Smooth muscle cell (in vitro differentiated cells): ENCODE results near the gene CSAD. TPM values are rescaled to one million over a fixed set of nuclear protein-coding genes. Genes with fewer than 3 reads are reported as not detected.
"Not testable (repeated sequence)": the region's sequence is repeated elsewhere in the genome, so short reads cannot be mapped to it uniquely, and the experiment has no call there.

Source experiments
- DNase-seq: peaks from one replicate; lab custom pipeline; 2025; ENCODE audit not compliant: unreplicated experiment; lab: John Stamatoyannopoulos, UW
- H2AFZ ChIP-seq: fragments of 200-600 bp; sonication (generic); 2 replicates; pipeline ENCODE4 v1.6.0; 2016; ENCODE audit warnings: antibody characterized with exemption, low read depth, mild to moderate bottlenecking
- H3F3A ChIP-seq: fragments of 200-600 bp; sonication (generic); 2 replicates; pipeline ENCODE4 v1.6.0; 2017; ENCODE audit warnings: antibody characterized with exemption, low read depth
- H3K27ac ChIP-seq: fragments of 200-600 bp; sonication (generic); 2 replicates; pipeline ENCODE4 v1.5.1; 2016; ENCODE audit warnings: low read depth, mild to moderate bottlenecking
- H3K27me3 ChIP-seq: fragments of 200-600 bp; sonication (generic); 2 replicates; pipeline ENCODE4 v1.6.1; 2016; ENCODE audit warnings: low read depth, mild to moderate bottlenecking
- H3K36me3 ChIP-seq: fragments of 200-600 bp; sonication (generic); 2 replicates; pipeline ENCODE4 v1.5.1; 2016; ENCODE audit warnings: low read depth
- H3K4me1 ChIP-seq: fragments of 200-600 bp; sonication (generic); 2 replicates; pipeline ENCODE4 v1.5.1; 2016; ENCODE audit warnings: low read depth
- H3K4me2 ChIP-seq: fragments of 200-600 bp; sonication (generic); 2 replicates; pipeline ENCODE4 v1.6.0; 2016; ENCODE audit warnings: mild to moderate bottlenecking
- H3K4me3 ChIP-seq: fragments of 200-600 bp; sonication (generic); 2 replicates; pipeline ENCODE4 v1.5.1; 2016; ENCODE audit warnings: mild to moderate bottlenecking
- H3K79me2 ChIP-seq: fragments of 200-600 bp; sonication (generic); 2 replicates; pipeline ENCODE4 v1.6.0; 2016; ENCODE audit warnings: low read depth, mild to moderate bottlenecking
- H3K9ac ChIP-seq: fragments of 200-600 bp; sonication (generic); 2 replicates; pipeline ENCODE4 v1.6.0; 2016; ENCODE audit warnings: low read depth
- H3K9me3 ChIP-seq: fragments of 200-600 bp; sonication (generic); replicated peaks from 2 replicates; pipeline ENCODE4 v1.5.1; 2016; ENCODE audit warnings: low read depth
- H4K20me1 ChIP-seq: fragments of 200-600 bp; sonication (generic); 2 replicates; pipeline ENCODE4 v1.6.0; 2016; ENCODE audit warnings: low read depth
- WGBS: methylation state at CpG from one replicate; pipeline ENCODE4 v1.1.7; 2016; ENCODE audit warnings: low lambda C conversion rate; 5-methylcytosine and 5-hydroxymethylcytosine counted together
- polyA plus RNA-seq: library from polyadenylated mRNA; unstranded; fragments of >200 nt; fragmentation: Nextera tagmentation; extraction: Ambion mirVana; gene quantifications from 2 replicates; pipeline ENCODE4 v1.2.1, GENCODE V29; 2016
- total RNA-seq: library from RNA; depleted of rRNA; stranded (reverse); fragments of >200 nt; gene quantifications from 2 replicates; pipeline ENCODE4 v1.2.3, GENCODE V29; 2014
- TF ChIP-seq, protein P1 (sequence below): fragments of 200-600 bp; sonication (generic); IDR thresholded peaks from 2 replicates; pipeline ENCODE4 v1.5.1; 2017; ENCODE audit warnings: borderline replicate concordance, mild to moderate bottlenecking, antibody characterized with exemption; ENCODE audit not compliant: insufficient read depth, poor library complexity, severe bottlenecking

CSAD gene
- total and polyA plus RNA-seq, 2 experiments from 2014 or later: 4.8 to 10.6 TPM

DNA sequence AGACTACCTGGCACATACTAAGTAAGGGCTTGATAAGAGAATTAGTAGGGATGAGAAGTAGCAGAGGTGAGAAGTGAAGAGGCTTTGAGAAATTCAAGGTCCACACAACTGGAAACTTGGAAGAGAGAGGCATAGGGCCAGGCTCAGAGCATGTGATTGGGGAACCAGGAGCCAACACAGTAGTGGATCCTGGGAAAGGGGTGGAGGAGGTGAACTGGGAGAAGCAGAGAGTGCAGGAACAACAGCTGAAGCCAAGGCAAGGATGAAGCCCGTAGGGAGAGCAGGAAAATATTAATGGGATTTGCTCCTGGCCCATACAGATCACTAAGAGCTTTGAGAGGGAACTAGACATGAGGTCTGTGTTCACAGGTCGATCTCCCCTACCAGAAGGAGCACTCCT, 27.7 kb upstream of the CSAD start:
- no peak overlapping the region for H3K4me2 ChIP-seq
- H3K9ac ChIP-seq: no peak overlapping the region
- TF ChIP-seq, protein P1, sequence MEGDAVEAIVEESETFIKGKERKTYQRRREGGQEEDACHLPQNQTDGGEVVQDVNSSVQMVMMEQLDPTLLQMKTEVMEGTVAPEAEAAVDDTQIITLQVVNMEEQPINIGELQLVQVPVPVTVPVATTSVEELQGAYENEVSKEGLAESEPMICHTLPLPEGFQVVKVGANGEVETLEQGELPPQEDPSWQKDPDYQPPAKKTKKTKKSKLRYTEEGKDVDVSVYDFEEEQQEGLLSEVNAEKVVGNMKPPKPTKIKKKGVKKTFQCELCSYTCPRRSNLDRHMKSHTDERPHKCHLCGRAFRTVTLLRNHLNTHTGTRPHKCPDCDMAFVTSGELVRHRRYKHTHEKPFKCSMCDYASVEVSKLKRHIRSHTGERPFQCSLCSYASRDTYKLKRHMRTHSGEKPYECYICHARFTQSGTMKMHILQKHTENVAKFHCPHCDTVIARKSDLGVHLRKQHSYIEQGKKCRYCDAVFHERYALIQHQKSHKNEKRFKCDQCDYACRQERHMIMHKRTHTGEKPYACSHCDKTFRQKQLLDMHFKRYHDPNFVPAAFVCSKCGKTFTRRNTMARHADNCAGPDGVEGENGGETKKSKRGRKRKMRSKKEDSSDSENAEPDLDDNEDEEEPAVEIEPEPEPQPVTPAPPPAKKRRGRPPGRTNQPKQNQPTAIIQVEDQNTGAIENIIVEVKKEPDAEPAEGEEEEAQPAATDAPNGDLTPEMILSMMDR: no peak
- H3K27ac ChIP-seq: no peak overlapping the region
- no peaks in the 10 kb centered on the region for H3K79me2 ChIP-seq
- no peak for DNase-seq
- no peaks in the 10 kb centered on the region for H4K20me1 ChIP-seq
- H3F3A ChIP-seq: peaks cover 15% of the 10 kb centered on the region
- H3K36me3 ChIP-seq: no peaks in the 10 kb centered on the region
- H3K9me3 ChIP-seq: no peaks in the 10 kb centered on the region
- no peak overlapping the region for H3K4me3 ChIP-seq
- no peaks in the 10 kb centered on the region for H3K27me3 ChIP-seq
- no peaks in the 10 kb centered on the region for H3K4me1 ChIP-seq
- no peak overlapping the region for H2AFZ ChIP-seq
- WGBS: 83% methylated on average over 2 of the region's 2 CpGs

DNA sequence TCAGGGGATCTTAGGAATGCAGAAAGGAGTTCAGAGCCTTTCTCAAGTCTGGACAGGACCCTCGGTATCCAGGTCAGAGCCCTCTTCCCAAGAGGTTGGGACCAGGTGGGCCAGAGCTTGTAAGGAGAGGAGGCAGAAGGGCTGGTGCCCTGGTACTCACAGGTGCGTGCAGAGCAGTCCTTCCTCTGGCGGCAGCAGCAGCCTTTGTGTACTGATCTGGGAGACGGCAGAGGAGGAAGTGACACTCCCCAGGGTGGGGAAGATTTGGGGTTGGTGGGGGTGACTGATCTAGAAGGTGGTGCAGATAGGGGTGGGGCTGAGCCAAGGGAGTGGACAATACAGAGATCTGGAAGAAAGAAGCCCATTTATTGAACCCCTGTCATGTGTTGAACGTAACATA, 26.3 kb upstream of the CSAD start, which contains the start of gene ITGB7:
Gene ITGB7, minus strand, starts transcription at position 210 of the 400 bp plus-strand sequence. CDS start 6,808 bp downstream, outside the sequence.
- H3K27ac ChIP-seq: peak within 1 kb of the TSS; percentile 59
- no peak within 1 kb of the TSS for H2AFZ ChIP-seq

DNA sequence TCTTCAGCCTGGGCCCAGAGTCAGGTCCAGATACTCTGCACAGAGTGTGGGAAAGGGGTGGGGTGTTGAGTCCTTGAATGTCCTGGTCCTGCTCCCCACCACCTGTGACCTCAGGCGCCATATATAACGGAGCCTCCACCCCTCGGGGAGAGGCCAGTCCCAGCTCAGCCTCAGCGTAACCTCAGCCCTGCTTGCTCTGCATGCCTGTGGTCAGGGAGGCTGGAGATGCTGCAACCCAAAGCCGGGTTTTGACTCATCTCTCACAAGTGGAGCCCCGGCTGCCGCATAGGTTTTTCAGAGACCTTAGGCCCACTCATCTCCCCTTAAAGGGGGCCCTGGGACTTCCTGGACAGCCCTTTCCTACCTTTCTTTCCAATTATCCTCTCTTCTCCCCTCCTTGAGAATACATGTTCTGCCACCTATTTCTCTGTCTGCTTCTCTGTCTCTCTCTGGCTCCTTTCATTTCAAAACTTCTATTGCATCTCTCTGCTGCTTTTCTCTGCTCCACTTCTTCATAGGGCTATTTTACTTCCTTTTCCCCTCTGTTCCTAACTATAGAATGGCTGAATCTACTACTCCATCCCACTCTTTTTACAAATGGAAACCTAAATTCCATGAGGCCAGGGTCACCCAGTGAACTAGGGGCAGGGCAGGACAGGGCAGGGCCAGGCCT, 25.2 kb upstream of the CSAD start:
- TF ChIP-seq, protein P1: no peak
- Histone ChIP-seq H3K9me3 (no peaks in the 10 kb centered on the region), H3K9ac (no peak overlapping the region), H3K4me2 (peak overlapping the region; percentile 69), H4K20me1 (no peaks in the 10 kb centered on the region), H3F3A (peaks cover 24% of the 10 kb centered on the region), H3K4me3 (no peak overlapping the region), H3K27me3 (no peaks in the 10 kb centered on the region), H3K4me1 (no peaks in the 10 kb centered on the region), H3K79me2 (no peaks in the 10 kb centered on the region), H3K36me3 (no peaks in the 10 kb centered on the region), H3K27ac (peak overlapping the region; percentile 59), H2AFZ (no peak overlapping the region)
- no peak for DNase-seq
- WGBS: 12% methylated on average over 7 of the region's 7 CpGs

More for the DNA sequence above, 26.3 kb upstream of the CSAD start, which contains the start of gene ITGB7:
- Histone ChIP-seq H3K4me3 (no peak within 1 kb of the TSS), H3K79me2 (no peaks in the 10 kb centered on the region), H3K4me1 (no peaks in the 10 kb centered on the region), H3K9me3 (no peaks in the 10 kb centered on the region), H3K4me2 (peak within 1 kb of the TSS; percentile 69), H3K27me3 (no peaks in the 10 kb centered on the region), H3K36me3 (no peaks in the 10 kb centered on the region), H3K9ac (no peak within 1 kb of the TSS), H3F3A (peaks cover 15% of the 10 kb centered on the region), H4K20me1 (no peaks in the 10 kb centered on the region)
- DNase-seq: no peak
- 86% methylated on average over 5 of the region's 5 CpGs for WGBS
- TF ChIP-seq, protein P1: no peak

DNA sequence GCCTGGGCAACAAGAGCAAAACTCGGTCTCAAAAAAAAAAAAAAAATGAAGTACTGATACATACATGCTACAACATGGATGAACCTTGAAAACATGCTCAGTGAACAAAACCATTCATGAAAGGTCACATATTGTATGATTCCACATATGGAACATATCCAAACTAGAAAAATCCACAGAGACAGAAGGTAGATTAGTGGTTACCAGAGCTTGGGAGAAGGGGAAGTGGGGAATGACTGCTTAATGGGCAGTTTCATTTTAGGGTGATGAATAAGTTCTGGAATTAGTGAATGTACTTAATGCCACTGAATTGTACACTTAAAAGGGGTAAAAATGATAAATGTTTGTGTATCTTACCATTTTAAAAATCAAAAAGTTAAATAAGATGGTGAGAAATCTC, 23.6 kb upstream of the CSAD start:
- no peak overlapping the region for H3K9ac ChIP-seq
- no peak for DNase-seq
- no peak overlapping the region for H2AFZ ChIP-seq
- H4K20me1 ChIP-seq: no peaks in the 10 kb centered on the region
- no peak overlapping the region for H3K4me2 ChIP-seq
- H3K4me1 ChIP-seq: no peaks in the 10 kb centered on the region
- no peaks in the 10 kb centered on the region for H3K27me3 ChIP-seq
- WGBS: 100% methylated on average over 1 of the region's 1 CpG
- no peaks in the 10 kb centered on the region for H3K36me3 ChIP-seq
- H3K27ac ChIP-seq: no peak overlapping the region
- TF ChIP-seq, protein P1: no peak
- H3F3A ChIP-seq: peaks cover 27% of the 10 kb centered on the region
- H3K4me3 ChIP-seq: no peak overlapping the region
- H3K9me3 ChIP-seq: no peaks in the 10 kb centered on the region
- H3K79me2 ChIP-seq: no peaks in the 10 kb centered on the region

DNA sequence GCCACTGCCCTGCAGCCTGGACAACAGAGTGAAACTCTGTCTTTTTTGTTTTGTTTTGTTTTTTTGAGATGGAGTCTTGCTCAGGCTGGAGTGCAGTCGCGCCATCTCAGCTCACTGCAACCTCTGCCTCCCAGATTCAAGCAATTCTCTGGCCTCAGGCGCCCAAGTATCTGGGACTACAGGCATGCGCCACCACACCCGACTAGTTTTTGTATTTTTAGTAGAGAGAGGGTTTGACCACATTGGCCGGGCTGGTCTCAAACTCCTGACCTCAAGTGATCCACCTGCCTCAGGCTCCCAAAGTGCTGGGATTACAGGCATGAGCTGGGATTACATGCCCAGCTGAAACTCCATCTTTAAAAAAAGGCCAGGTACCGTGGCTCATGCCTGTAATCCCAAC, 21.6 kb upstream of the CSAD start:
- not testable (repeated sequence) for DNase-seq, H3K27me3 ChIP-seq, H3K9me3 ChIP-seq, H3K36me3 ChIP-seq, H3K27ac ChIP-seq, H3K4me3 ChIP-seq, H3K79me2 ChIP-seq, H4K20me1 ChIP-seq, H2AFZ ChIP-seq, H3K4me2 ChIP-seq, H3K9ac ChIP-seq, H3K4me1 ChIP-seq
- peaks cover 27% of the 10 kb centered on the region for H3F3A ChIP-seq
- 95% methylated on average over 7 of the region's 7 CpGs for WGBS
